GM15510 (cell line): ENCODE results near the gene ICAM5.

Experiments used
- POLR2A ChIP-seq: IDR thresholded peaks from 3 replicates; pipeline ENCODE4 v1.6.1; 2011; ENCODE audit warnings: borderline replicate concordance; ENCODE audit not compliant: insufficient read length; ENCODE audit errors: extremely low read depth

The ICAM5 gene

GRCh38 chr19:10284065-10284959, 5.4 kb upstream of the ICAM5 start:
- TF ChIP-seq POLR2A: no peak

- TF ChIP-seq POLR2A: no peak
Observed at GRCh38 chr19:10284960-10285278, 4.8 kb upstream of the ICAM5 start.

- TF ChIP-seq POLR2A: no peak
Observed at GRCh38 chr19:10285393-10285792, 4.4 kb upstream of the ICAM5 start.

- peak; percentile 26 for TF ChIP-seq POLR2A
Observed at GRCh38 chr19:10286803-10287737, 2.7 kb upstream of the ICAM5 start, which contains the start of gene ICAM4. Gene ICAM4, plus strand, starts transcription at chr19:10286955. Its CDS starts 58 bp downstream, at chr19:10287013.

- TF ChIP-seq POLR2A: no peak
Observed at GRCh38 chr19:10288662-10289166, 1.0 kb upstream of the ICAM5 start.

- TF ChIP-seq POLR2A: peak; percentile 37
Observed at GRCh38 chr19:10289167-10289835, 451 bp upstream of the ICAM5 start.

GRCh38 chr19:10290357-10290875, 664 bp downstream of the ICAM5 start:
- no peak for TF ChIP-seq POLR2A

GRCh38 chr19:10290876-10291553, 1.3 kb downstream of the ICAM5 start:
- TF ChIP-seq POLR2A: no peak

GRCh38 chr19:10291554-10292205, 1.9 kb downstream of the ICAM5 start:
- TF ChIP-seq POLR2A: no peak

- TF ChIP-seq POLR2A: no peak
Observed at GRCh38 chr19:10292206-10292788, 2.5 kb downstream of the ICAM5 start.

GRCh38 chr19:10292789-10293636, 3.3 kb downstream of the ICAM5 start:
- TF ChIP-seq POLR2A: no peak
